IMR-90 (cell line): ENCODE results near the gene PLD1. TPM values are rescaled to one million over a fixed set of nuclear protein-coding genes. Genes with fewer than 3 reads are reported as not detected.
A peak's percentile ranks its signal among the peaks of the same experiment; 100 is the strongest.

Experiments
- ATAC-seq: fragments of 200-7000 bp; cut with Tn5 transposase; 2 replicates; pipeline ENCODE4 v1.9.1; 2020; ENCODE audit warnings: low read depth, mild to moderate bottlenecking, moderate library complexity
- BruUV-seq: library from RNA; stranded (reverse); fragments of 400-500 nt; replicated peaks from 2 replicates; lab custom pipeline; 2021; lab: Mats Ljungman, UMichigan
- CTCF ChIA-PET: fragments of 300-600 bp; formaldehyde crosslinking; extraction: SDS; loops from one replicate; lab custom pipeline; 2021; ENCODE audit warnings: antibody characterized with exemption; lab: Yijun Ruan, JAX
- POLR2A ChIA-PET: fragments of 300-600 bp; sonication (Branson Sonifier 250); formaldehyde crosslinking; loops from one replicate; lab custom pipeline; 2022; ENCODE audit warnings: antibody characterized with exemption; ENCODE audit not compliant: unreplicated experiment; lab: Charles Lee
- DNase-seq: peaks from one replicate; pipeline ENCODE4 v3.0.0; 2013
- H2AFZ ChIP-seq: replicated peaks from 2 replicates; pipeline ENCODE3; 2013; ENCODE audit warnings: low read length, mild to moderate bottlenecking; ENCODE audit not compliant: poor library complexity
- H2AK5ac ChIP-seq: 2 replicates; pipeline ENCODE4 v1.6.1; 2013; ENCODE audit warnings: low read depth, low read length, inconsistent platforms
- H2AK9ac ChIP-seq: replicated peaks from 2 replicates; pipeline ENCODE3; 2013; ENCODE audit warnings: mild to moderate bottlenecking, low read depth, low read length, moderate library complexity; ENCODE audit not compliant: poor library complexity
- H2BK120ac ChIP-seq: 2 replicates; pipeline ENCODE4 v1.6.1; 2013; ENCODE audit warnings: low read depth, low read length, inconsistent platforms
- H2BK15ac ChIP-seq: 3 replicates; pipeline ENCODE4 v1.6.1; 2013; ENCODE audit warnings: low read depth, low read length, inconsistent platforms
- H2BK20ac ChIP-seq: 2 replicates; pipeline ENCODE4 v1.6.1; 2013; ENCODE audit warnings: low read depth, mild to moderate bottlenecking, inconsistent platforms, low read length, moderate library complexity
- H2BK5ac ChIP-seq: 2 replicates; pipeline ENCODE4 v1.6.1; 2013; ENCODE audit warnings: mild to moderate bottlenecking, low read depth, low read length, inconsistent platforms; ENCODE audit not compliant: poor library complexity, severe bottlenecking
- H3K14ac ChIP-seq: replicated peaks from 2 replicates; pipeline ENCODE4 v1.6.1; 2013; ENCODE audit warnings: low read depth, low read length, inconsistent platforms
- H3K18ac ChIP-seq: 2 replicates; pipeline ENCODE4 v1.6.1; 2013; ENCODE audit warnings: low read depth, low read length, control low read depth
- H3K23ac ChIP-seq: 2 replicates; pipeline ENCODE4 v1.6.1; 2013; ENCODE audit warnings: low read depth, low read length, inconsistent platforms
- H3K27ac ChIP-seq: 2 replicates; pipeline ENCODE4 v1.5.1; 2013; ENCODE audit warnings: mild to moderate bottlenecking, control low read depth, low read length; ENCODE audit not compliant: insufficient read depth
- H3K27me3 ChIP-seq: 2 replicates; pipeline ENCODE4 v1.6.1; 2013; ENCODE audit warnings: low read length; ENCODE audit not compliant: control insufficient read depth, insufficient read depth
- H3K36me3 ChIP-seq: 2 replicates; pipeline ENCODE4 v1.6.1; 2013; ENCODE audit warnings: low read length, mixed read lengths; ENCODE audit not compliant: control insufficient read depth, insufficient read depth
- H3K4ac ChIP-seq: 2 replicates; pipeline ENCODE4 v1.6.1; 2013; ENCODE audit warnings: low read depth, low read length, inconsistent platforms
- H3K4me1 ChIP-seq: 2 replicates; pipeline ENCODE4 v1.6.1; 2013; ENCODE audit warnings: low read length, mixed read lengths; ENCODE audit not compliant: control insufficient read depth, insufficient read depth
- H3K4me2 ChIP-seq: 2 replicates; pipeline ENCODE4 v1.6.1; 2013; ENCODE audit warnings: low read depth, mild to moderate bottlenecking, control low read depth, low read length, moderate library complexity
- H3K4me3 ChIP-seq: 2 replicates; pipeline ENCODE4 v1.5.1; 2013; ENCODE audit warnings: low read depth, mild to moderate bottlenecking, control low read depth, low read length, moderate library complexity; ENCODE audit not compliant: insufficient read depth
- H3K56ac ChIP-seq: 2 replicates; pipeline ENCODE4 v1.6.1; 2013; ENCODE audit warnings: low read length, inconsistent platforms; ENCODE audit not compliant: insufficient read depth; ENCODE audit errors: extremely low read depth
- H3K79me1 ChIP-seq, 2 experiments: 2 replicates each; pipeline ENCODE4 v1.6.1; 2013; ENCODE audit warnings: low read length in 2 of 2, inconsistent platforms in 1 of 2, low read depth in 1 of 2
- H3K9ac ChIP-seq: 2 replicates; pipeline ENCODE4 v1.6.1; 2013; ENCODE audit warnings: low read depth, low read length, control low read depth
- H3K9me1 ChIP-seq: 2 replicates; pipeline ENCODE4 v1.6.1; 2013; ENCODE audit warnings: low read length, inconsistent platforms; ENCODE audit not compliant: insufficient read depth
- H3K9me3 ChIP-seq: 2 replicates; pipeline ENCODE4 v1.6.1; 2013; ENCODE audit warnings: low read length; ENCODE audit not compliant: control insufficient read depth, insufficient read depth
- H4K20me1 ChIP-seq: 2 replicates; pipeline ENCODE4 v1.6.1; 2013; ENCODE audit warnings: low read length, inconsistent platforms; ENCODE audit not compliant: insufficient read depth
- H4K5ac ChIP-seq: 2 replicates; pipeline ENCODE4 v1.6.1; 2013; ENCODE audit warnings: mild to moderate bottlenecking, low read depth, low read length, control low read depth
- H4K8ac ChIP-seq, 2 experiments: 2 replicates each; pipeline ENCODE4 v1.6.1; 2013; ENCODE audit warnings: low read depth in 2 of 2, low read length in 2 of 2, control low read depth in 1 of 2, inconsistent platforms in 1 of 2
- H4K91ac ChIP-seq: 2 replicates; pipeline ENCODE4 v1.6.1; 2013; ENCODE audit warnings: low read depth, low read length, inconsistent platforms; ENCODE audit not compliant: insufficient read depth
- BHLHE40 ChIP-seq: fragments of 150-350 bp; IDR thresholded peaks from 2 replicates; pipeline ENCODE4 v1.6.1; 2016; ENCODE audit warnings: mild to moderate bottlenecking, low read depth, low read length
- CHD1 ChIP-seq: IDR thresholded peaks from 2 replicates; pipeline ENCODE4 v1.6.1; 2012; ENCODE audit warnings: low read depth, low read length, improper control_type of control experiment
- ELK1 ChIP-seq: fragments of 150-350 bp; IDR thresholded peaks from 2 replicates; pipeline ENCODE4 v1.6.1; 2016; ENCODE audit warnings: low read depth, mild to moderate bottlenecking, low read length, moderate library complexity, borderline replicate concordance
- FOS ChIP-seq: fragments of 150-350 bp; IDR thresholded peaks from 2 replicates; pipeline ENCODE4 v1.6.1; 2016; ENCODE audit warnings: low read depth, low read length
- MAFK ChIP-seq: IDR thresholded peaks from 2 replicates; pipeline ENCODE4 v1.6.1; 2012; ENCODE audit warnings: low read depth, low read length, improper control_type of control experiment
- NFE2L2 ChIP-seq: fragments of 150-350 bp; IDR thresholded peaks from 2 replicates; pipeline ENCODE4 v1.6.1; 2016; ENCODE audit warnings: low read depth, mild to moderate bottlenecking, low read length
- SMC3 ChIP-seq: fragments of 150-350 bp; IDR thresholded peaks from 2 replicates; pipeline ENCODE4 v1.6.1; 2016; ENCODE audit warnings: low read depth, mild to moderate bottlenecking, antibody characterized with exemption, low read length, moderate library complexity
- WGBS, 2 experiments: methylation state at CpG; one replicate each; pipeline versions ENCODE4 v1.1.5 to v1.1.7; 2013; ENCODE audit warnings: missing lambda C conversion rate in 2 of 2; ENCODE audit not compliant: insufficient read length in 1 of 2; ENCODE audit errors: extremely low coverage in 2 of 2; 5-methylcytosine and 5-hydroxymethylcytosine counted together
- dilution Hi-C: fragments of 300-500 bp; cut with HindIII; formaldehyde crosslinking; loops from one replicate; pipeline ENCODE4 v1.14.3; 2018; ENCODE audit warnings: low sequenced_read_pairs; ENCODE audit not compliant: unreplicated experiment
- in situ Hi-C: fragments of 300-500 bp; cut with MboI; formaldehyde crosslinking; loops from 3 replicates; pipeline ENCODE4 v1.14.3; 2019; ENCODE audit warnings: low sequenced_read_pairs, inconsistent platforms, mixed read lengths
- intact Hi-C: fragments of 100-400 bp; cut with micrococcal nuclease; formaldehyde crosslinking; loops from 2 replicates; pipeline ENCODE4 v1.10.0; 2022
- polyA plus RNA-seq, 3 experiments: library from polyadenylated mRNA; depleted of rRNA; stranded (reverse); fragments of >200 nt; gene quantifications; 2 replicates each; pipeline ENCODE4 v1.2.3, GENCODE V29; 2012; ENCODE audit warnings: low replicate concordance in 1 of 3
- total RNA-seq: library from RNA; depleted of rRNA; stranded (reverse); fragments of >200 nt; gene quantifications from 2 replicates; pipeline ENCODE4 v1.2.3, GENCODE V29; 2012
- TF ChIP-seq, protein P1 (sequence below): fragments of 150-350 bp; IDR thresholded peaks from 2 replicates; pipeline ENCODE4 v1.6.1; 2017; ENCODE audit warnings: mild to moderate bottlenecking, antibody characterized with exemption, low read length, low read depth

Gene PLD1
- total and polyA plus RNA-seq, 2 of the 4 experiments (the other 2 are of a cell fraction), result 3.3 to 9.7 TPM

DNA sequence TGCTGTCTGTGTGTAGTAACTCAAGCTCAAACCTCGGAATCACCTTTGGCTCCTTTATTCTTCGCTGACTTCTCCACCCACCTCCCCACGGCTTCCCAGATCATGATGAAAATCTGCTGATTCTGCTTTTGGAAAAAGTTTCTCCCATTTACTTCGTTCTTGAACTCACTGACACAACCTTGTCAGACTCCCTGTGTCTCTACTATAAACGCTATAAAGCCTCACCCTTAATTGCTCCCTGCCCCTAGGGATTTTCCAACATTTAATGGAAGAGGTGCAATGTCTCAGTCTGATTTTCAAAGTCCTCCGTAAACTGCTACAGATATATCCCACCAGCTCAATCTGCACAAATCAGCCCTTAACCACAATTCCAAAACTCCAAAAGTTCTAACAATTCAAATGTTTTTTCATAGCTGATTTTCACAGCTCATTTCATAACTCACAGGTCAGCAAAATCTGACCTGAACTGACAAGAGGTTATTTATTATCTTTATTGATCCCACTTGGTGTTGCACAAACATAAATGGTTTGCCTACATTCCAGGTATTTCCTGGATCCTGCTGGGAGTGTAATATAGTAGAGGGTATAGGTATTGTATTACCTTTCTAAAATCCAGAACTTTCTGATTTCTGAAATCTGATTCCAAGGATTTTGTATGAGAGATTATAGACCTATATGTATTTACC, 129.4 kb downstream of the PLD1 start:
- no peak overlapping the region for H2AK9ac ChIP-seq
- 72% methylated on average over 4 of the region's 6 CpGs; no CpG with 5 or more reads in 1 of the 2 experiments for WGBS, 2 experiments
- no peak overlapping the region for H3K14ac ChIP-seq
- H3K4me3 ChIP-seq, result no peak overlapping the region
- peaks cover 6% of the 10 kb centered on the region for H3K36me3 ChIP-seq
- H2BK15ac ChIP-seq, result no peak overlapping the region
- no peak overlapping the region for H4K5ac ChIP-seq
- intact Hi-C loops, result no loop called here
- CTCF ChIA-PET, result no interaction called here
- no peaks in the 10 kb centered on the region for H3K27me3 ChIP-seq
- H3K79me1 ChIP-seq, result no peaks in the 10 kb centered on the region
- no peak overlapping the region for H3K27ac ChIP-seq
- no peak overlapping the region for H2AK5ac ChIP-seq
- 0 out of 2 replicates have a peak, but pooled peaks cover 1% of the 10 kb centered on the region for H3K4me1 ChIP-seq
- no peaks in the 10 kb centered on the region for H4K20me1 ChIP-seq
- no peak overlapping the region for H4K8ac ChIP-seq
- no peaks in the 10 kb centered on the region for H3K9me1 ChIP-seq
- no peak overlapping the region for H2BK20ac ChIP-seq
- ATAC-seq, result no peak
- H3K4ac ChIP-seq, result no peak overlapping the region
- dilution Hi-C loops, result no loop called here
- H2BK120ac ChIP-seq, result no peak overlapping the region
- in situ Hi-C loops, result no loop called here
- H3K9me3 ChIP-seq, result no peaks in the 10 kb centered on the region
- H4K91ac ChIP-seq, result no peak overlapping the region
- BruUV-seq, result no TSS peak
- H3K9ac ChIP-seq, result no peak overlapping the region
- no peak overlapping the region for H2BK5ac ChIP-seq
- no peak overlapping the region for H3K4me2 ChIP-seq
- POLR2A ChIA-PET, result interaction anchor here (0.6 kb wide), 1 partner anchor 9 kb away, joined by 3 read pairs; no protein-coding TSS in a partner anchor
- H2AFZ ChIP-seq, result no peak overlapping the region
- H3K18ac ChIP-seq, result no peak overlapping the region
- no peak for DNase-seq
- H3K23ac ChIP-seq, result no peak overlapping the region
- no peak overlapping the region for H3K56ac ChIP-seq
- TF ChIP-seq, protein P1, sequence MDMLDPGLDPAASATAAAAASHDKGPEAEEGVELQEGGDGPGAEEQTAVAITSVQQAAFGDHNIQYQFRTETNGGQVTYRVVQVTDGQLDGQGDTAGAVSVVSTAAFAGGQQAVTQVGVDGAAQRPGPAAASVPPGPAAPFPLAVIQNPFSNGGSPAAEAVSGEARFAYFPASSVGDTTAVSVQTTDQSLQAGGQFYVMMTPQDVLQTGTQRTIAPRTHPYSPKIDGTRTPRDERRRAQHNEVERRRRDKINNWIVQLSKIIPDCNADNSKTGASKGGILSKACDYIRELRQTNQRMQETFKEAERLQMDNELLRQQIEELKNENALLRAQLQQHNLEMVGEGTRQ, result no peak
- TF ChIP-seq SMC3 (no peak), CHD1 (no peak), NFE2L2 (no peak), FOS (no peak), MAFK (peak; percentile 74), BHLHE40 (no peak), ELK1 (no peak)
